HG03571 (cell line): Measurements from ENCODE around the gene MYH2.
"Not testable (repeated sequence)": the region's sequence is repeated elsewhere in the genome, so short reads cannot be mapped to it uniquely, and the experiment has no call there.

Experiments
- ATAC-seq: cut with Tn5 transposase; IDR thresholded peaks from one replicate; pipeline ENCODE4 v1.9.1; 2021; ENCODE audit not compliant: unreplicated experiment

MYH2 gene

DNA sequence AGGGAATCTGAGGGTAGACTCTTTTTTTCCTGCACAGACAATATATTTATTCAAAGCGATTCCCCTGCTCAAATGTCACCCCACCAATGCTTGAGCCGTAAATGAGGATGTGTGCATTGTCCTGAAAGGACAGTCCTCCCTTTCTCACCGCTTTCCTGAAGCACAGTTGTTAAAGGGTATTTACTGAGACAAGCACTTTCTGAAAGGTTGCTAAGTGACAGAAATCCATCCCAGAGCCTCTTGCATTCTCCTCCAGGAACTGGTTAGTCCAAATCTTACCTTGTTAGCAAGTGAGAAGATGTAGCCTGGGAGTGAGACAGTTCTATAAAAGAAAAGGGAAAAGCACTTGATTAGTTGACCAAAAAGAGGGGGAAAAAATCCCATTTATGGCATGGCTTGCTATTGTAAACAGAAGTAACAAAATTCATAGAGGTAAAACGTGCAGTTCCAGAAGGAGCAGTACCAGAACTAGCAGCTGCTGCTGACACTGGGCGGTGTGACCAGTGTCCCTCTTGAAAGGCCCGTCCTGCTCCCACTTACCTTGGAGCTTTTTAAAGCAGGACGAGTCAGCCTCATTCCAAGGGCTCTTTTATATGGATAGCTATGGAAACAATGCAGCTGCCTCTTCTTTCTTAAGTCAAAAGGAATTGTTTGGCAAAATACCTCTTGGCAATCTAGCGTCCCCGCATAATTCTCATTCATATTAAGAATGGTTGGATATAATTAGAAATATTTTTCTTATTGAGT lies at the start of gene MYH2:
Gene MYH2, minus strand, starts transcription at position 563 of the 747 bp plus-strand sequence. CDS start 1,738 bp downstream, outside the sequence.
- ATAC-seq = no peak

DNA sequence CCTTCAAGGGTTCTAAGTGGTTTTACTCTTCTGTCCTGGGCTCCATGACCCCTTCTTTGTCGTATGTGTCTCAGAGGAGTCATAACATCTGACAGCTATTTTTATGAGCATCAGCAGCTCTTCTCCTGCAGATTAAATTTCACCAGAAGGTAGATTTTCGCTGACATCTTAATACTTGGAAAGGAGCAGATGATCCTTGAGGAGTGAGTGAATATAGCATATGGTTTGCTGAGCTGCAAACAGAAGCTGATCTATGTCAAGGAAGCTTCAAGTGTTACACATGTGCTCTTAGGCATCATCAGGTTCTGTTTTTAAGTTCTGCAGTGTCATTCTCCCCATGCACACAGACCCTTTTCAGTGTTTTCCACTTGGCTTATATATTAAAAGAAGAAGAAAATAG lies 49.2 kb upstream of the MYH2 start:
- no peak for ATAC-seq

DNA sequence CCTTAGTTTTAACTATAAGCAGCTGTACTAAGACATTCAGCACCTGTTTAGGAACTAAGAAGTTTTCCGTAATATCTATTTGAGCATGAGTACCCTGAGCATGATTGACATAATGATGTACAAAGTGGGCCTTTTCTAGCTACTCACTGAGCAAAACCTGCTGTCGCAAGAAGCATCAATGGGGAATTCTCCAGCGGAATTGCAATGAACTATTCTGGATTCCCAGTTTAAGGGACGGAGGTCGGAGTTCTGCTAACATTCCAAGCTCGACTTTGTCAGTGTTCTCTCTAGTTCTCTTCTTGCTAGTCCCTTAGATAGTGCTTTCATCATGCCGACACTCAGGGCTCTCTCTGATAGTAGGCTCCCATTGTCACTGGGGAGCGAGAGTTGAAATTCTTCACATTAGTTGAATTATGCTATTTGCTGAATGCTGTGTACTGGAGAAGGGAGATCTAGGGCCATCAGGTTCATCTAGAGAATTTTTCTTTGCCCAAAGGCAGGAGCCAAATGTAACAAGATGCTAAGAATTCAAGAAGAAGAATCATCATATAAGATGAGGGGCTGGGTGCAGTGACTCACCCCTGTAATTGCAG lies 40.2 kb upstream of the MYH2 start:
- no peak for ATAC-seq

DNA sequence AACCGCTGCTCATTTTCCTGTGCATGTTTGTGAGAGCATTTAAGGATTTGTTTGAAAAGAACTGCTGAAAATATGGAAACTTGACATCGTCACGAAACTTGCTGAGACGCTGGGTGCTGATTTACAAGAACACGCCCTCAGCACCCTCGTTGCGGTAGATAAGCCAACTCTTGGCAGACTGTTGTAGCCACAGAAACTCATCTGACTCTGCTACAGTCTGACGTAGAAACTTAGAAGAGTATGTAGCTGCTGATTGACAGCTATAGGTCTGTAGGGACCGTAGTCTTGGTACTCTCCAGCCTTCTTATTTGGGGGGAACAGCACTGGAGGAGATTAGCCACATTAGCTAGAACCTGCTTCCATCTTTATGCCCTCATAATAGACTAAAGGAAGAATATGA lies 36.1 kb upstream of the MYH2 start:
- ATAC-seq = no peak

DNA sequence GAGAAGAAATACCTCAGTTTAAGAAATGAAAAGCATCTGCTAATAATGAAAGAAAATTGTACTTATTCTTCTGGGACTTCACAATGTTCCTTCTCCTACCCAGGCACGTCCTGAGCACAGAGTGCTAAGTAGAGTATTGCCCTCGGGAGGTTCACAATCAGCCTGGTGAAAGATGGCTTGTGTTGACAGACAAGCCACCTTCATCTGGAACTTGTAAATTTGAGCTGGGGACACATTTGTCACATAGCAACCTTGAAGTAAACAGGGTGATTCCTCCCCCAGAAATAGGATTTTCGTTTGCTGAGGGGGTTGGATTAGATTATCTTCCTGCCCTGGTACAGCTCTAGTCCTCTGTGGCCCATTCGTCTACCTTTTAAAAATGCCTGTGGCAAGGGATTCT lies 34.4 kb upstream of the MYH2 start:
- ATAC-seq = no peak

DNA sequence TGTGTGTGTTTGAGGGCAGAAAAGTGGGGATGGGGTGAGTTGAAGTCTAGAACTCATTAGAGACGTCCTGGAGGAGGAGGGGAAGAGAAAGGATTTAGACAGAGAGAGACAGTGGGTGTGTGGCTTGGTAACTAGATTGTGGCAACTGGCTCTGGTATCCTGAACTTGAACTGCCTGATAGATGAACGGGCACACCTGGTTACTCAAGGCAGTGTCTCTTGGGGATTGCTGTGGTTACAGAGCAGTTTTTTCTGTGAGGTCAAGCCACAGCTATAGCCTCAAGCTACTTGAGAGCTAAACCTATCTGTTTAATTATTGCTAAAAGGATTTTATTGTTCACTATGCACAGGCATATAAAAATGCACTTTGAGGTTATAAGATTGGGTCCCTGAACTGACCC lies 29.8 kb upstream of the MYH2 start:
- no peak for ATAC-seq

DNA sequence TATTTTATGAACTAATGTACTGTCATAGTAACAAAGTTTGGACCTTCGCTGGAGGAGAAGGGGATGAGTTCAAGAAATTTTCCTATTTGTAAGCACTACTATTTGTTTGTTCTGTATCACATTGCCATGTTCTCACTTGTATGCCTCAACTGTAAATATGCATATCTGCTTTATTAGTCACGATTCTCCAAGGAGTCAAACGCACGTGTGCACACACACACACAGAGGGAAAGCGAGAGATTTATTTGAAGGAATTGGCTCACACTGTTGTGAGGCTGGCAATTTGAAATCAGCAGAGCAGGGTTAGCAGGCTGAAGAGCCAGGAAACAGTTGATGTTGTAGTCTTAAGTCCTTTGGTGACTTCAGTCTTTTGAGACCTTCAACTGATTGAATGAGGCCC lies 24.9 kb upstream of the MYH2 start:
- no peak for ATAC-seq

DNA sequence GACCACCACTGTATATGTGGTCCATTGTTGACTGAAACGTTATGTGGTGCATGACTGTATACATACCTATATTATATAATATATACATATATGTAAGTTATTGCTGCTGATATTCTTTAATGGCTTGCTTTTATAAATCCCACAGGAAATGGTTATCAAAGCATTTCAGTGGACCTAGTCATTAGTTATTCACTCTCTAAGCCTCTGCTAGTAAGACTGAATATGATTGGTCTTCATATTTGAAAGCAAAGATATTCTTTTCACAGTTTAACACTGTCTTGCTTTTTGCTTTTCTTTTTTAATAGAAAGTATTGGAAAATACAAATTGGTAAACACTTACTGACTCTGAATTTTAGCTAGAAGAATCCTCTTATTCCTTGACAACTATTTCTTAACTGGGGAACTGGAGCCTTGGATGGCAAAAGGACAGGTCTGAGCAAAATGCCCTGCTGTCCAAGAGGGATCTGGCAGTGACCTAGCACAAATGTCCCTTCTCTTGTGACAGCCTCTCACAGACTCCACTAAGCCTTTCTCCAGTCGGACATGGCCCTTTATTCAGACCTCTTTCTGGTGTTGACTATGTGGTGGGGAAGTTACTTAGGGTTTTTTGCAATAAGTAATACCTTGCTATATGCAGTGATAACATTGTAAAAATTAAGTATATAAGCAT lies 14.7 kb upstream of the MYH2 start:
- ATAC-seq = no peak

DNA sequence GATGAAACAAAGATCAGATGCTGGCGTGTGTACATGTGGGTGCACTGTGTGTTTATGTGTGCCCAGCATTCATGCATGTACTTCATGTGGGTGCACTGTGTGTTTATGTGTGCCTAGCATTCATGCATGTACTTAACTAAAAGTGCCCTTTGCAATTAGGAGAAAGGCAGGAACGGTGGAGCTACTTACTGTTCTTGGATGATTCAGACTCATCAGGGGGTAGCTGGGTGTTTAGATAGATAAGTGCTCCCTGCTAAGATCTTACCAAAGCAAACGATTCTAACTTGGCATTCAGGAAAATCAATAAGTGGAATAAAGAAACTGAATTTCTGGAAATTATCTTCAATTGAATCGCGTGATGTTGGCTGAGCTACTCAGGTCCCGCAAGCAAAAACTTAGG lies 8.6 kb upstream of the MYH2 start:
- no peak for ATAC-seq

DNA sequence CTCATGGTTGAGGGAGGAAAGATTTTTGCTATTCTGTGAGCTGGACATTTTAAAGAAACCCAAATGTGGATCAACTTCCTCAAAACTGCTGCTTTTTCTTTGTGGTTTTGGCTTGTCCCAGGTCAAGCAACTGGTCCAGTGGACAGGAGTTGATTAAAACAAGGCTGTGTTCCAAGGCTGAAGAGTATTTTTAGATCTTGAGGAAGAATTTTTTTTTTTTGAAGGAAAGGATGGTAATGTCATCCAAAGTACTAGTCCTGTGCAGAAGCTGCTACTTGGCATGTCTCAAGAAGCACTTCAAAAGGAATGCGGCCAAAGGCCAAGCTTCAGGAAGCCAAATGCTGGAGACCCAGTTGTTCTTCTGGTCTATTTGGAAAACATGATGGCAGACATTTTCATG lies 8.0 kb upstream of the MYH2 start:
- no peak for ATAC-seq

DNA sequence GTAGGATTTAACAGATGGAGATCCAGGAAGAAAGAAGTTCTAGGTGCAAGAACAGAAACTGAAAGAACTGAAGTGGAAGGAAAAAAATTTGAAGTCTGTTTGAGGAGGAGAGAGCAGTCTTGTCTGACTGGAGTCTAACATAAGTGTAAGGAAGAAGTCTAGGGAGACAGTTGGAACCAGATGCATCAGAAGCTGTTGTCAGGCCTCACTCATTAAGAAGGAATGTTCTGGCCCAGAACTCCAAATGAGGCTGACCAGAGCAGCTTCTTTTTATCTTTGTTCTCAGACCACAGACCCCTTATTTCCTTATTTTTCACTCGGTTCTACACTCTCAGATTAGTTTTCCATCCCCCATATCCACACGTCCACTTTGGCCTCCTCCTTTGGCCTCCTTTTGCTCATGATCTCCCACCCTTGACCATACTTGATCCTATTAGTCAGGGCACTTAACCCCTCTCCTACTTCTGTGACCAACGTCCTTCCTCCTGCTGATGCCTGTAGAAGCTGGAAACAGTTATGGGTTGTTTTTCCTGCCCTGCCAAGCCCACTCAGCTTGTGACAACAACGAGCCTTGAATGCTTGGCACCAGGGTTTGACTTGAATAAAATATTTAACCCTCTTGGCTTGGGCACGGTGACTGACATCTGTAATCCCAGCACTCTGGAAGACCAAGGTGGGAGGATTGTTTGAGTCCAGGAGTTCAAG lies 7.0 kb upstream of the MYH2 start:
- ATAC-seq = no peak

DNA sequence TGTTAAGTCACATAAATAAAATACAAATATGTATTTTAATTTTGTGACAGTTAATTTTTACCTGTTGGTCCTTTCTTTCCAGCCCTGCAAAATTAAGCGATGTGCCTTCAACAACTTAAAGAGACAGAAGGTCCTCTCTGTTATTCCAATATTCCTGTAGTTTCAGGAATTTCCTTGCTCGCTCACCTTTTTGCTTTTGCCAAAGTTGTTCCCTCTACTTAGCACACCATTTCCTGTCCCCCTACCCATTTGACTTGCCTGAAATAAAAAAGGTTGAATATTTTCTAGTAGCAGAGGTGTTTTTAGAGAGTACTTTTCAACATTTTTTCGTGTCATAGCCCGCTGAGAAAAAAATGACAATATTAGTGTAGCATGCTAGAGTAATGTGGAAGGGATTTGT lies 556 bp upstream of the MYH2 start:
- no peak for ATAC-seq

DNA sequence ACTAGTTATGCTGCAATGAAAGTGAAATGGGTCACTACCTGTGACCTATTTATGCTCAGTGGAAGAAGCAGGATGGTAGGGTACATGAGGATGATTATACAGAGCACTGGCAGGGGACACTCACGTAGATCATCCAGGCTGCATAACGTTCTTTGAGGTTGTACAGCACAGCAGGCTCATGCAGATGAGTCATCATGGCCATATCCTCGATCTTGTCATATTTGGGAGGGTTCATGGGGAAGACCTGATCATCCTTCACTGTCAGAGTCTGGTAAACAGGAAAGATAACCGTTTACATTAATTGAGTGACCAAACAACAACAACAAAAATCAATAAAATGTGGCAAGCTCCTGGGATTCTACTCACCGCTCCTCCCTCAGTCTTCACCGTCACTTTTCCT lies 2.1 kb downstream of the MYH2 start:
- ATAC-seq = no peak

DNA sequence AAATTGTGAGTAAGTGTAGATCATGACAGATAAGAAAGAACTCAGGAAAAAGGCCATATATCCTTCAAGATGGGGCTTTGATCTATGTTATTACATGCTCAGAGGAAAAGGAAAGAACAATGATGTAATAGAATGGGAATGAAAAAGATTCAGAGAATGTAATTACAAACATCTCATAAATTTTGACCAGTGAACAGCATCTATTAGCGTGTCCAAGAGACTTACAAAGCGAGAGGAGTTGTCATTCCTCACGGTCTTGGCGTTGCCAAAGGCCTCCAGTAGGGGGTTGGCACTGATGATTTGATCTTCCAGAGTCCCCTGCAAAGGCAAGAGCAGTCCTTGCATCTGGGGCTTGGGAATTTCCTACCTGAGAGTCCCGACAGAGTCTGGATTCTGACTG lies 6.0 kb downstream of the MYH2 start:
- not testable (repeated sequence) for ATAC-seq

DNA sequence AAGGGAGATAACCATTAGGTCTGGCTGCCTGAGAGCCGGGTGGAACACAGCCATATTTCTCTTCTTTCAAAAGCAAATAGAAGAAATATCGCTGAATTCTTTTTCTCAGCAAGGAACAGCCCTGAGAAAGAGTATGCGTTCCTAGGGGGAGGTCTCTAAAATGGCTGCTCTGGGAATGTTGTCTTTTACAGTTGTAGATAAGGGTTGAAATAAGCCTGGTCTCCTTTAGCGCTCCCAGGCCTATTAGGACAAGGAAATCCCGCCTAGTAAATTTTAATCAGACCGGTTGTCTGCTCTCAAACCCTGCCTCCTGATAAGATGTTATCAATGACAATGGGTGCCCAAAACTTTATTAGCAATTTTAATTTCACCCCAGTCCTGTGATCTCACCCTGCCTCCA lies 8.3 kb downstream of the MYH2 start:
- not testable (repeated sequence) for ATAC-seq

DNA sequence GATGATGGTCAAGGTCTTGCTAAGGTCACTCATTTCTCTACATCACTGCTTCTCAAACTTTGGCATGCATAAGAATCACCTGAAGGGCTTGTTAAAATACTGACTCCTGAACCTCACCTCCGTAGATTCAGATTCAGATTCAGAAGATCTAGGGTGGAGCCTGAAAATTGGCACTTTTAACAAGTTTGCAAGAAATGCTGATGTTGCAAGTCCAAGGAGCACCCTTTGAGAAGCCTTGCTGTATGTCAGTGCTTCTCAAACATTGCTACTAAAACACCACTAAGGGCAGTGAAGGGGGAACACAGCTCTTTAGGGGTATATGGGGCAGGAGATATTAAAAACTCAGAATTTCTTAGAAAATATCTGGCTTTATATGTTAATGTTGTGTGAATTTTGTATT lies 17.4 kb downstream of the MYH2 start:
- ATAC-seq = no peak

DNA sequence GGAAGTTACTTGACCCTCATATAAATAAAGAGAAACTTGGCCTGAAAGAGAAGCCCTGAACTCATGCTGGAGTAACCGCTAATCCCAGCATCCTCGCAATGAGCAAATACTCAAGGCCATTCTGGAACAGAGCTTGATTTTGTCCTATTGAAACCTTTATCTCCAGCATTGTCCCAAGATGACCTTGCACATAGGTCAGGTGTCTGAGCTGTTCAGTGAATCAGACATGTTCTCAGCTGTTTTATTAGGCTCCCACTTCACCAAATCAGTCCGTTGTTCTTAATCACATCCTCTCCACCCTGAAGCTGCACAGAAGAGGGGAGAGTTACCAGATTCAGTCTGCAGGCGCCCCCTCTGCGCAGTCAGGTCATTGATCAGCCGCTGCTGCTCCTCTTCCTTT lies 22.0 kb downstream of the MYH2 start:
- ATAC-seq = no peak

DNA sequence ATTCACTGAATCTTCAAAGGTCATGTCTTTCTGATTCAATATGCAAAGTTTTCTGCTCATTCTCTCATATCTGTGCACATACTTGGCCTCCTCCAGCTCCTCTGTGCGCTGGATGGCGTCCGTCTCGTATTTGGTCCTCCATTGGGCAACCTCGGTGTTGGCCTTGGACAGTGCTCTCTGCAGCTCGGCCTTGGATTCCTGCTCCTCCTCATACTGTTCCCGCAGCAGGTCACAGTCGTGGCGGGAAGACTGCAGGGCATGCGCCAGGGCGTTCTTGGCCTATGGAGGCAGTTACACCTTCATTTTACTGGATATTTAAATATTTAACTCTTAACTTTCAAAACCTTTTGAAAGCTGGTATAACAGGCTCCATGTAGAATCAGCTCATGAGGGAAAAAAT lies 22.9 kb downstream of the MYH2 start:
- ATAC-seq = no peak

DNA sequence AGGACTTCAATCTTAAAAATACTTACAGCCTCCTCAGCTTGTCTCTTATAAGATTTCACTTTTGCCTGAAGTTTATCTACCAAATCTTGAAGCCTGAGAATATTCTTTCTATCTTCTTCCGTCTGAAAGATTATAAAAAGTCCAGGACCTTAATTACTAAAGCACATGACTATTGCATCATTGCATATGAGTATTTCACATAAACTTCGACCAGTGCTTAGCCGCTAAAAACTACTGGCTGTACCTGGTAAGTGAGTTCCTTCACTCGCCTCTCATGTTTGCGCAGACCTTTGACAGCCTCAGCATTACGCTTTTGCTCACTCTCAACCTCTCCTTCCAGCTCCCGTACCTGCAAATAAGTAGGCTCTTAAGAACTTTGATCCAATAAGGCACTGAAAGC lies 26.4 kb downstream of the MYH2 start:
- ATAC-seq = no peak

DNA sequence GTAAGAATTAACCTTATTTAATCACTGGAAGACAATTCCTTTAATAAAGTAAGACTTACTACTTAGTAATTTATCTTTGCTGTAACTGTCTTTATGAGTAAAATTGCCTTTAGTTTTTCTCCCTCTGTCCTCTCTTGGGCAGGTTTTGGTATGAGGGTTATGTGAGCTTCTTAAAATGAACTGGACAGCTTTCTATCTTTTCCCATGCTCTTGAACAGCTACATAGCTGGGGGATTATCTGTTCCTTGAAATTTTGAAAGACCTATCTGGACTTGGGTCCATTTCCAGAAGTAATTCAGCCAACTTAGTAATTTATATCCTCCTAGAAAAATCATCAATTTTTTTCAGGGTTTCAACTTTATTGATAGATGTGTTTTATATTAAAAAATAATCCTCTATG lies 27.5 kb downstream of the MYH2 start:
- no peak for ATAC-seq

DNA sequence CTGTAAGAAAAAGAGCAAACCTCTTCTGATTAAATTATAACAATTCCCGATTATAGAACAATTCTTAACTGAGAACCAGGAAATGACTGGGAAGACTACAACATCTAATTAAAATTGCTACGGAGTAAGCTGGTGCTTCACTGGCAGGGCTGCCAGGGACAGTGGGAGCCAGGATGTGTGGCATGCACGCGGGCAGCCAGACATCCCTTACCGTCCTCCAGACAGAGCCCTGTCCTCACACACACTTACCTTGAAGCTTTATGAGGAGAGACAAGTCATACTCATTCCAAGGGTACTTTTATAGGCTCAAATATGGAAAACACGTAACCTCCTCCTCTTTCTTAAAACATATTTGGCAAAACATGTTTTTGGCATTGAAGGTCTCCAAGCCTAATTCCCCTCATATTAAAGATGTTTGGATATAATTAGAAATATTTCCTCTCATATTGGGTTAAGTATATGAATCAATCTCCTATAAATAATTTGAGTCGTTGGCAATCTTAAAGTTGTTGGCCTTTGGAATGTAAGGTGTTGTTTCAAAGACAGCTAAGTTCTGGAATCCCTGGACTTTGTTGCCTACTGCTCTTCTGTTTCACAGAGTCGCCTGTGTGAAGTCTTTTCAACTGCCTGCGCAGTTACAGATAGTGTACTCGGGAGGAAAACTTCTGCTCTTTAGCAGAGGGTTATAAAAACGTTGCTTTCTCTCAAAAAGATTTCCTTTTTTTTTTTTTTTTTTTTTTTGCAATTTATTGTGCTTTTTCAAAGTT lies 31.0 kb downstream of the MYH2 start, which contains the start of gene MYH1:
Gene MYH1, minus strand, starts transcription at position 272 of the 767 bp plus-strand sequence. CDS start 1,900 bp downstream, outside the sequence.
- no peak for ATAC-seq
